ENCODE results near the gene BEND3. TPM values are rescaled to one million over a fixed set of nuclear protein-coding genes. Genes with fewer than 3 reads are reported as not detected.

The BEND3 gene
- polyA plus RNA-seq, 3 donors, result 0.17 to 0.52 (median 0.24) TPM

GRCh38 chr6:107075951-107076381 lies 39.3 kb downstream of the BEND3 start:
- Mint-ChIP-seq H3K36me3 (no peaks in the 10 kb centered on the region), H3K27ac (no peak overlapping the region)
- no peak overlapping the region for H2AFZ ChIP-seq (ENCODE audit: insufficient read depth, low read depth, low read length, poor library complexity, severe bottlenecking)

DNA sequence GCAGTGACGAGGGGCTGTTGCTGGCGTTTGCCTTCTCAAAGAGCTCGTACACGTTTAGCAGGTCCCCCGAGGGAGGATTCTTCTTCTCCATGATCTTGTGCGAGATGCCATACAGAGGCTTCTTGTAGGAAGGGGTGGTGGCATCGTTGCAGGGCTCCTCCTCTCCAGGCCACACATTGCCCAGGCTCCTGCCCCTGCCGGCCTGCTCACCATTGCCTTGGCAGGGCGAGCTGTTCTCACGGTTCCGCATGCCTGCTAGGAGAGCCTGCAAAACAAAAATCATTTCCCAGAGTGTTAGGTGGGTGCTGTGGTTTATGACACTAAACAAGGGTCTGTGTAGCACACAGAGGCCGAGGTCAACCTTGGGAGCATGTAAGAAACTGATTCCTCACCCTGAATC lies 44.6 kb downstream of the BEND3 start:
- Histone ChIP-seq H3K4me2 (replicated peaks; ENCODE audit: extremely low read depth, low read length, poor library complexity, severe bottlenecking) (no peak overlapping the region), H3K9me3 (replicated peaks in 1 of 2; ENCODE audit: control insufficient read depth in 1 of 2, insufficient read depth in 1 of 2, low read length in 2 of 2) (no peaks in the 10 kb centered on the region), H3K27me3 (ENCODE audit: control insufficient read depth in 2 of 2, insufficient read depth in 2 of 2, low read length in 2 of 2) (no peaks in the 10 kb centered on the region), H3K79me2 (ENCODE audit: insufficient read depth, low read length) (no peaks in the 10 kb centered on the region), H3K4me1 (ENCODE audit: control insufficient read depth in 1 of 2, insufficient read depth in 2 of 2, low read length in 2 of 2) (no peaks in the 10 kb centered on the region), H4K20me1 (ENCODE audit: insufficient read depth, low read length) (no peaks in the 10 kb centered on the region), H3K4me3 (replicated peaks in 1 of 3; ENCODE audit: low read depth in 2 of 3, low read length in 3 of 3) (no peak overlapping the region), H3K36me3 (replicated peaks in 1 of 2; ENCODE audit: control insufficient read depth in 1 of 2, insufficient read depth in 2 of 2, low read length in 2 of 2) (no peaks in the 10 kb centered on the region), H2AFZ (ENCODE audit: insufficient read depth, low read depth, low read length, poor library complexity, severe bottlenecking) (no peak overlapping the region), H3K27ac (ENCODE audit: low read depth in 1 of 2, low read length in 2 of 2) (no peak overlapping the region), H3K9ac (ENCODE audit: insufficient read depth, low read length, poor library complexity, severe bottlenecking) (no peak overlapping the region)
- Mint-ChIP-seq H3K27me3 (ENCODE audit: low read depth in 3 of 3) (peaks cover 1 to 4% (median 3%) of the 10 kb centered on the region in 3 donors), H3K4me1 (no peaks in the 10 kb centered on the region), H3K27ac (no peak overlapping the region), H3K9me3 (peaks cover 0 to 5% (median 0%) of the 10 kb centered on the region in 7 donors), H3K4me3 (no peak overlapping the region), H3K36me3 (peaks cover 6 to 19% of the 10 kb centered on the region in 2 donors)
- WGBS (ENCODE audit: insufficient coverage), result 98% methylated on average over 6 of the region's 12 CpGs
- TF ChIP-seq, protein P1, sequence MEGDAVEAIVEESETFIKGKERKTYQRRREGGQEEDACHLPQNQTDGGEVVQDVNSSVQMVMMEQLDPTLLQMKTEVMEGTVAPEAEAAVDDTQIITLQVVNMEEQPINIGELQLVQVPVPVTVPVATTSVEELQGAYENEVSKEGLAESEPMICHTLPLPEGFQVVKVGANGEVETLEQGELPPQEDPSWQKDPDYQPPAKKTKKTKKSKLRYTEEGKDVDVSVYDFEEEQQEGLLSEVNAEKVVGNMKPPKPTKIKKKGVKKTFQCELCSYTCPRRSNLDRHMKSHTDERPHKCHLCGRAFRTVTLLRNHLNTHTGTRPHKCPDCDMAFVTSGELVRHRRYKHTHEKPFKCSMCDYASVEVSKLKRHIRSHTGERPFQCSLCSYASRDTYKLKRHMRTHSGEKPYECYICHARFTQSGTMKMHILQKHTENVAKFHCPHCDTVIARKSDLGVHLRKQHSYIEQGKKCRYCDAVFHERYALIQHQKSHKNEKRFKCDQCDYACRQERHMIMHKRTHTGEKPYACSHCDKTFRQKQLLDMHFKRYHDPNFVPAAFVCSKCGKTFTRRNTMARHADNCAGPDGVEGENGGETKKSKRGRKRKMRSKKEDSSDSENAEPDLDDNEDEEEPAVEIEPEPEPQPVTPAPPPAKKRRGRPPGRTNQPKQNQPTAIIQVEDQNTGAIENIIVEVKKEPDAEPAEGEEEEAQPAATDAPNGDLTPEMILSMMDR (IDR thresholded peaks at IDR 0.05), result no peak
- intact Hi-C loops (cut with micrococcal nuclease), result no loop called here
- no peak for DNase-seq

More at GRCh38 chr6:107075951-107076381, 39.3 kb downstream of the BEND3 start:
- Histone ChIP-seq H3K4me2 (replicated peaks; ENCODE audit: extremely low read depth, low read length, poor library complexity, severe bottlenecking) (no peak overlapping the region), H3K27ac (ENCODE audit: low read depth in 1 of 2, low read length in 2 of 2) (no peak overlapping the region), H3K4me1 (ENCODE audit: control insufficient read depth in 1 of 2, insufficient read depth in 2 of 2, low read length in 2 of 2) (no peaks in the 10 kb centered on the region), H3K4me3 (replicated peaks in 1 of 3; ENCODE audit: low read depth in 2 of 3, low read length in 3 of 3) (no peak overlapping the region), H4K20me1 (ENCODE audit: insufficient read depth, low read length) (no peaks in the 10 kb centered on the region), H3K27me3 (ENCODE audit: control insufficient read depth in 2 of 2, insufficient read depth in 2 of 2, low read length in 2 of 2) (no peaks in the 10 kb centered on the region), H3K9ac (ENCODE audit: insufficient read depth, low read length, poor library complexity, severe bottlenecking) (no peak overlapping the region), H3K9me3 (replicated peaks in 1 of 2; ENCODE audit: control insufficient read depth in 1 of 2, insufficient read depth in 1 of 2, low read length in 2 of 2) (no peaks in the 10 kb centered on the region), H3K36me3 (replicated peaks in 1 of 2; ENCODE audit: control insufficient read depth in 1 of 2, insufficient read depth in 2 of 2, low read length in 2 of 2) (no peaks in the 10 kb centered on the region), H3K79me2 (ENCODE audit: insufficient read depth, low read length) (no peaks in the 10 kb centered on the region)
- Mint-ChIP-seq H3K9me3 (no peaks in the 10 kb centered on the region), H3K4me3 (no peak overlapping the region), H3K4me1 (no peaks in the 10 kb centered on the region), H3K27me3 (ENCODE audit: low read depth in 3 of 3) (peaks cover 0 to 1% (median 1%) of the 10 kb centered on the region in 3 donors)
- no peak for DNase-seq
- 84% methylated on average over 4 of the region's 6 CpGs for WGBS (ENCODE audit: insufficient coverage)
- intact Hi-C loops (cut with micrococcal nuclease), result no loop called here
- TF ChIP-seq, protein P1 (IDR thresholded peaks at IDR 0.05), result no peak
